Measurements from ENCODE around the gene CFAP92.
A peak's percentile ranks its signal among the peaks of the same experiment; 100 is the strongest.

CFAP92 gene

DNA sequence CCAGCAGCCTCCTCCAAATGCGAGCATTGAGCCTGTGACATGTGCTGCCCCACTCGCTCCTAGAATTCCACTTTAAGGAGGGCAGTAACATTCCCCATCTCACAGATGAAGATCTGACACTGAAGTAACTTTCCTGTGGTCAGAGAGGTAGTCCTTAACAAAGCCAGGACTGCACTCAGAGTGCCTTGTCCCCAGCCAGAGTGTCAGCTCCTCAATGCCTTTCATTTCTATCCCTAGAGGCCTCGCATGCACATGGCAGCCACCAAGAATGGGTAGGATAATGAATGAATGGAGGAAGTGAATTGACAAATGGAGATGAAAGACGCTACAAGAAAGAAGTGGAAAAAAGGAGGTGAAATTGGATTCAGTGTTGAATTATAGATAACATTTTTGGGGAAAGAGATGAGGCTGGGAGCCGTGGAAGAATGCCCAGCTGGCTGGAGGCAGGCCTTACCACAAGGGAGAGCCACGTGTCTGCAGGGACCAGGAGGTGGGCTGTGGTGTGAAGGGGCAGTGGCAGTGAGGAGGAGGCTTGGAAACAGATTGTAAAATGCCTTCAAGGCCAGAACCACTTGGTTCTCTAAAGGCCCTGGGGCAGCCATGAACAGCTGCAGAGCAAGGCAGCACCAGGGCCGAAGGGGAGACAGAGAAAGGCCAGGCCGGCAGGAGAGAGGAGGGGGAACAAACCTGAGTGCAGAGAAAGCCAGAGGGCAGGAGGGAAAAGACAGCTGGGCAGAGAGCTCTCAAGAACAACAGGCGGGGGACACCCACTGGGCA is 10.4 kb downstream of the CFAP92 start:
- no peak for DNase-seq

DNA sequence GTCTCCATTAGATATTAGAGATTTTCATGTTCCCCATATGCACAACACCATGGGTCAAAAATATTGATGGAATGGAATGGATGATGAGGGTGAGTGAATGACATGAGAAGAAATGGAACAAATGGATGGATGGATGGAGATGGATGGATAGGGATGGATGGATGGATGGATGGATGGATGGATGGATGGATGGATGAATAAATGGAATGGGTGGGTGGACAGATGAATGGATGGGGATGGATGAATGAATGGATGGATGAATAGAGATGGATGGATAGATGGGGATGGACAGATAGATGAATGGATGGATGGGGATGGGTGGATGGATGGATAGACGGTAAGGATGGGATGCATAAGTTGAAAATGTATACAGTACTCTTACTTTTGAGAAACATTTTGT is 18.6 kb downstream of the CFAP92 start:
- DNase-seq, result no peak

DNA sequence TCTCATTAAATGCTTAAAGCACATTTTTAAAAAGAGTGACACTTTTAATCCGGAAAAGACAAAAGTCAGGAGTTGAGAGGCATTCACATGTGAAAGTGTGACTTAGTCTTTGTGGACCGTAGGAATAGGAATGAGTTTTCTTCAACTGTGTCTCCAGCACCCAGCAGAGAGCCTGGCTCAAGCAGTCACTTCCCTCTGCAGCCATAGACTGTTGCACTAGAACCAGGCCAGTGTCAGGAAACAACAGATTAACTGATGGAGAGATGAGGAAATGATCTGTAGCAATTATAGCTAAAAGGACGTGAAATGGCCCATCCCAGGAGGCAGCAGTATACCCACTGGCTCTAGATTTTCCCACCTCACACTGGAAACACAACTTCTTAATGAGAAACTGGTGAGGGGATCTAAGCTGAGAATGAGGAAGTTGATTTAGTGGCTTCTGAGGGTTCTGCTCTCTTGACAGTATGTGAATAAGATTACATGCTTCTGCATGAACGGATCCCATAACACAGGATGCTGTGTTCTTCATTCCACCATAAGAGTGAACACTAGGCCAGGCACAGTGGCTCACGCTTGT is 19.8 kb downstream of the CFAP92 start:
- DNase-seq, result no peak

DNA sequence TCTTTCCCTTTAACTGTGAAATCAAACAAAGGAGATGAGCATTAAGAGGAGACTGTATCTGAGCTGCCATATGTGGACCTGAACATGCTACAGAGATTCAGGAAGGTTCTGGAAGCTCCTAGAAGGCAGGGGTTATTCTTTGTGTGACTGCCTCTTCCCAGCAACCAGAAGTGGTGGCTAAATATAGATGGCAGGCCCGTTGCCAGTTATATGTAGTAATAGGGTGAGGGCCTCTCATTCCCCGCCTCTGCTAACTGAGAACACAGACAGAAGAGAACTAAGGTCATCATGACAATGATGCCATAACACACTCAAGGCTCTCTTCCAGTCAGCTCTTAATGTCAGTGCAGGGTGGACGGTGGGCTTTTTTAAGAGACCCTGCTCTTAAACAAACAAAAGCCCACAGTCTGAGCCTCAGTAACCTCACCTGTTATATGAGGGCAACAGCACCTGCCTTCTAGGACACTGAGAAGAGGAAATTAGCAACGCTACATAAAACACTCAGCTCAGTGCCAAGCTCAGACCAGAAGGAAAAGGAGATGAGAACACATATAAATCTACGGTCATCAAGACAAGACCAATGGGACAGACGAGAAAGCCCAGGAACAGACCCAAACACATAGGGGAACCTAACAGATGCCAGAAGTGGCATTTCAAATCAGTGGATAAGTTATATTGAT is 22.3 kb downstream of the CFAP92 start:
- no peak for DNase-seq

- DNase-seq, result no peak
Measured at GRCh38 chr3:128970740-128971047, 23.2 kb downstream of the CFAP92 start.

- DNase-seq, result peak; percentile 18
Measured at GRCh38 chr3:128969993-128970739, 23.7 kb downstream of the CFAP92 start.

DNA sequence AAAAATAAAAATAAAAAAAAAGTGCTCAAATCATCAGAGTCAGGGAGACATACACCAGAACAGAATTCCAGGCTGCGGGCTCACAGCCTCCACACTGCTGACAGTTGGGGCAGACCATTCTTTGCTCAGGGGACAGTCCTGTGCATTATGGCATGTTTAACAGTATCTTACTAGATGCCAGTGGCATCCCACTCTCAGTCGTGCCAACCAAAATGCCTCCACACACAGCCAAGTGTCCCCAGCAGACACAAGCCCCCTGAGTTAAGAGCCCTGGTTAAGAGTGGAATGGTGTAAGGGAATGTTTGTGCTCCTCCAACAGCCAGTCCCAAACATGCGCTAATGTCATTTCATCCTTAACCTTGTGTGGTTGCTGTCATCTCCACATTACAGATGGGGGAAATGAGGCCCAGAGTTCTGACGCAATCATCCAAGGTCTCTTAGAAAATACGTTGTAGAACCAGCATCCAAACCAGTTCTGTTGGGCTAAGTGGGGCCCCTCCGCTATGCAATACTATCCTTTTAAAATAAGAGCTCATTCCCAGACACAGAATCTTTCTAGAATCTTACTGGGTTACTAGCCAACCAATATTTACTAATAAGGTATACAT is 26.0 kb downstream of the CFAP92 start:
- DNase-seq, result no peak

GRCh38 chr3:128965818-128966217 is 28.1 kb downstream of the CFAP92 start:
- no peak for DNase-seq

- DNase-seq, result no peak
Measured at GRCh38 chr3:128965280-128965679, 28.6 kb downstream of the CFAP92 start.

GRCh38 chr3:128956440-128956839 is 37.4 kb downstream of the CFAP92 start:
- DNase-seq, result no peak

DNA sequence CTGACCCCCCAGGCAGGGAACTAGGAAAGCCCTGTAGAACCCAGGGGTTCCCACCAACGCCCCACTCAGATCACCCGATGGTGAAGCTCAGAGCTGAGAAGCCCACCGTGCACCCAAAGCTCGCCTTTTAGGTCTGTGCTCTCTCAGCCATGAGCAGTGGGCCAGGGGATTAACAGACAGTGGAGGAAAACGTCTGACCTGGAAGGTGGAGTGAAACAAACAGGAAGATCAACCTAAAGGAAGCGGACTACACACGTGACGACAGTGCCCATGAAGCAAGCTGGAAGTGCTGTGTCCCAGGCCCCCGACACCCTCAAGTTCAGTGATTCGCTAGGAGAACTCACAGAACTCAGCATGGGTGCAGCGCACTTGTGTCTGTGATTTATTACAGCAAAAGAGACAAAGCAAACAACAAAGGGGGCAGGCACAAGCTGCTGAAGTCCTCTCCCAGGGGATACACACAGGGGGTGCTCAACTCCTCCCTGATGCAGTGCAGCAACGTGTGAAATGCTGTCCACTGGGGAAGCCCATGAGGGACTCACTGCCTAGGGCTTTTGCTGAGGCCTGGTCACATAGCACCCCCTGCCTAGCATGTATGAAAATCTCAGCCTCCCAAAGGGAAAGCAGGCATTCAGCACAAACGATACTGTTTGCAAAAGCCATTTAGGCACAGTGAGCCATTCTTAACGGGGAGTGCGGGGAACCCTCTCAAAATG is 43.5 kb downstream of the CFAP92 start:
- no peak for DNase-seq

DNA sequence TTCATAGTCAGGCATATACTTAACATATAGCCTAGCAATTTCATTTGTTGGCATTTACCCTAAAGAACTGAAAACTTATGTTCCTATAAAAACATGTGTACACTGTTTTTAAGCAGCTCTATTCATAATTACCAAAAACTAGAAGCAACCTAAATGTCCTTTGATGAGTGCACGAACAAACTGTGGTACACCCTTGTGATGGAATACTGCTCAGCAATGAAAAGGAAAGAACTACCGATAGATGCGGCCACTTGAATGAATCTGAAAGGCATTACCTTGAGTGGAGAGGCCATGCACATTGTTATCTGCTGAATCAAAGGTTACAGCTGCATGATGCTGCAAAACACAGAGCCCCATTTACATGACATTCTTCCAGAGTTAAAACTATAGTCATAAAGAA is 44.7 kb downstream of the CFAP92 start:
- no peak for DNase-seq

- DNase-seq, result no peak
Measured at GRCh38 chr3:128946411-128946810, 47.5 kb downstream of the CFAP92 start.

- no peak for DNase-seq
Measured at GRCh38 chr3:128945878-128946175, 48.0 kb downstream of the CFAP92 start.

GRCh38 chr3:128945041-128945877 is 48.6 kb downstream of the CFAP92 start:
- DNase-seq, result no peak

- no peak for DNase-seq
Measured at GRCh38 chr3:128942161-128942952, 51.5 kb downstream of the CFAP92 start.

GRCh38 chr3:128940252-128940651 is 53.6 kb downstream of the CFAP92 start:
- DNase-seq, result no peak

DNA sequence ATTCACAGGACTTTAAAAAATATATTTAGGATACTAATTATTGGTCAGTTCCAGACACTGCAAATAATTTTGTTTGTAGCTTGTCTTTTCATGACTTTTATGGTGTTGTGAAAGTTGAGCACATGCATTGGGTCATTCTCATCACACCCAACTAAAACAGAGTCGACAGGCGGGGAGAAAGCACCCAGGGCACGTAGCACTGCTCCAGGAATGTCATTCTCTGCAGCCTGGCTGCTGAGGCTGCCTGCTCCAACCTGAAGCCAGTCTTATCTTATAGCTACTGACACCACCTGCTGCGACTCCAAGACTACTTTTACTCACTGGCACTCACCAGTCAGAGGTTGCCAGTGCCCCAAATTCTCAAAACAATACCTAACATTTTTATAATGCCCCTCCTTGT is 57.5 kb downstream of the CFAP92 start:
- no peak for DNase-seq

- DNase-seq, result no peak
Measured at GRCh38 chr3:128935922-128936321, 58.0 kb downstream of the CFAP92 start.

- DNase-seq, result no peak
Measured at GRCh38 chr3:128933922-128934253, 60.0 kb downstream of the CFAP92 start.
